GM20000 (cell line): ENCODE results near the gene PTPRG.

Source experiments
- DNase-seq: peaks from one replicate; pipeline ENCODE4 v3.0.0; 2012; ENCODE audit warnings: low spot score
- TF ChIP-seq, protein P1 (sequence below): IDR thresholded peaks from 2 replicates; pipeline ENCODE4 v1.5.1; 2012; ENCODE audit warnings: mild to moderate bottlenecking, control low read depth; ENCODE audit errors: extremely low read depth, missing control alignments

The PTPRG gene

DNA sequence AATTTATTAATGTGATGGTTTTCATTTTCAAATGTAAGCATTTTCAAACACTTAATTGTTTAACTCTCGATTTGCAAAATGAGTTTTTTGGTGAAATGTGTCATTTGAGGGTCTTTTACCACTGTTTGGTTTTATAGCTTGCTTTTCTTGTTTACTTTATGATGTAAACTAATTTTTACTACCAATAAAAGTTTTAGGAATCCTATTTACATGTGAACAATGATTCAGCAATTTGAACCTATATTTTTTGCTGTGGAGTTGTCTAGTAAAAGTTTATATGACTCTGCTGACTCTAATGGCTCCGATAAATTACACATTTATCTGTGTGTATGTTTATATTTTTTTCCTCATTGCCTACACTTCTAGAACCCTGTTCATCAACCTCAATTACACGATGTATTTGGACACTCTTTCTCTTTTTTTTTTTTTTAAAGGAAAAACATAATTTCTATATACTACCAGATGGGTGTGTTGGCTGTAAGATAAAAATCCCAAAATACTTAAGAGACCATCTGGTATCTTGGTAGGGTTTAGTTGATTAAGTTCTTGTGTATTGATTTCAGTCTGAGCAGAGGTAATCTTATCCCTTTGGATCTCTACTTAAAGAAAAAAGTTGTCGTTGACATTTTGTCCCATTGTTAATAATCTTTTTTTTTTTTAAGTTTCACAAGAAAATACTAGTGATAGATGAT, 89.5 kb downstream of the PTPRG start:
- TF ChIP-seq, protein P1, sequence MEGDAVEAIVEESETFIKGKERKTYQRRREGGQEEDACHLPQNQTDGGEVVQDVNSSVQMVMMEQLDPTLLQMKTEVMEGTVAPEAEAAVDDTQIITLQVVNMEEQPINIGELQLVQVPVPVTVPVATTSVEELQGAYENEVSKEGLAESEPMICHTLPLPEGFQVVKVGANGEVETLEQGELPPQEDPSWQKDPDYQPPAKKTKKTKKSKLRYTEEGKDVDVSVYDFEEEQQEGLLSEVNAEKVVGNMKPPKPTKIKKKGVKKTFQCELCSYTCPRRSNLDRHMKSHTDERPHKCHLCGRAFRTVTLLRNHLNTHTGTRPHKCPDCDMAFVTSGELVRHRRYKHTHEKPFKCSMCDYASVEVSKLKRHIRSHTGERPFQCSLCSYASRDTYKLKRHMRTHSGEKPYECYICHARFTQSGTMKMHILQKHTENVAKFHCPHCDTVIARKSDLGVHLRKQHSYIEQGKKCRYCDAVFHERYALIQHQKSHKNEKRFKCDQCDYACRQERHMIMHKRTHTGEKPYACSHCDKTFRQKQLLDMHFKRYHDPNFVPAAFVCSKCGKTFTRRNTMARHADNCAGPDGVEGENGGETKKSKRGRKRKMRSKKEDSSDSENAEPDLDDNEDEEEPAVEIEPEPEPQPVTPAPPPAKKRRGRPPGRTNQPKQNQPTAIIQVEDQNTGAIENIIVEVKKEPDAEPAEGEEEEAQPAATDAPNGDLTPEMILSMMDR, result no peak

DNA sequence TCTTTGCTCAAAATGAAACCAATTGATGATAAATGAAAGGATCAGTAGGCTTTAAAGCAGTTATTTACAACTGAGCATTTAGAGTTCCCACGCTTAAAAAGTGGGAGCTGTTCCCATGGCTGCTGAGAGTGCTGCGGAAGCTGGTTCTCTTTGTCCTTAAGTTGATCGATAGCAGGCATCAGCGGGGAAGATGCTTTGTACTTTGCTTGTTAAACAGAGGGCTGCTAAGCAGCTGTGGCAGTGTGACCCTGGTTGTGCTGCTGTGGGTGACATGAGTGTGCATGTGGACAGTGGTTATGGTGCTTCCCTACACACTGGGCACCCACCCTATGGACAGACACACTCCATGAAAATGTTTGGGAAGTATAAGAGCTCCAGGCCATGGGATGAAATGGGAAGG, 96.3 kb downstream of the PTPRG start:
- DNase-seq, result no peak

More for the DNA sequence above, 89.5 kb downstream of the PTPRG start:
- DNase-seq, result no peak

DNA sequence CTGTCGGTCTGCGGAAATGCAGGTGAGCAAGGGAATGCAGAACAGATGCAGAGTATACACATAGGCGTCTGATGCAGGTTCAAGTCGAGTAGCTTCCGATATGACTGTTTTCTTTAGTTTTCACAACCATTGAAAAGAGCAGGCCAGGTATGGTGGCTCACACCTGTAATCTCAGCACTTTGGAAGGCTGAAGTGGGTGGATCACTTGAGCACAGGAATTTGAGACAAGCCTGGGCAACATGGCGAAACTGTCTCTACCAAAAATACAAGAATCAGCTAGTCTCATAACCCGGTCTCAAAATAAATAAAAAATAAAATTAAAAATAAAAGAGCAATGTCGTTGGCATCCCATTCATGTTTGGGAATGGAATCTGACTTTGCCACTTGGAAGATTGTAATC, 101.5 kb downstream of the PTPRG start:
- TF ChIP-seq, protein P1, result no peak
- no peak for DNase-seq

More for the DNA sequence above, 96.3 kb downstream of the PTPRG start:
- TF ChIP-seq, protein P1, result no peak

DNA sequence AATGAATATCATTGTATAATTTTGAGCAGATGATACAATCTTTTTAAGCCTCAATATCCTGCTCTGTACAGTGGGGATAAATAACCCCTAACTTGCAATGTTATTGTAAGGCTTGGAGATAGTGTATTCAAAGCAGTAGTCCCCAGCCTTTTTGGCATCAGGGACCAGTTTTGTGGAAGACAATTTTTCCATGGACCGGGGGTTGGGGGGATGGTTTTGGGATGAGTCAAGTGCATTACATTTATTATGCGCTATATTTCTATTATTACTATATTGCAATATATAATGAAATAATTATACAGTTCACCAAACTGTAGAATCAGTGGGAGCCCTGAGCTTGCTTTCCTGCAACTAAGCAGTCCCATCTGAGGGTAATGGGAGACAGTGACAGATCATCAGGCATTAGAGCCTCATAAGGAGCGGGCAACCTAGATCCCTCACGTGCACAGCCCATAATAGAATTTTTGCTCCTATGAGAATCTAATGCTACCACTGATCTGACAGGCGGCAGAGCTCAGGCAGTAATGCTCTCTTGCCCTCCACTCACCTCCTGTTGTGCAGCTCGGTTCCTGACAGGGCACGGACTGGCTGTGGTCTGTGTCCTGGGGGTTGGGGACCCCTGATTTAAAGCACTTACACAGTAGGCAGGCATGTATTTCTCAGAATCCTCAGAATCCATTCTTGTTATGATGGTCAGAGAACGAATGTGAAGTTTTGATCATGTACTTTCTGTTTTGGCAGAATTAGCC, 102.2 kb downstream of the PTPRG start:
- no peak for DNase-seq
- TF ChIP-seq, protein P1, result no peak

DNA sequence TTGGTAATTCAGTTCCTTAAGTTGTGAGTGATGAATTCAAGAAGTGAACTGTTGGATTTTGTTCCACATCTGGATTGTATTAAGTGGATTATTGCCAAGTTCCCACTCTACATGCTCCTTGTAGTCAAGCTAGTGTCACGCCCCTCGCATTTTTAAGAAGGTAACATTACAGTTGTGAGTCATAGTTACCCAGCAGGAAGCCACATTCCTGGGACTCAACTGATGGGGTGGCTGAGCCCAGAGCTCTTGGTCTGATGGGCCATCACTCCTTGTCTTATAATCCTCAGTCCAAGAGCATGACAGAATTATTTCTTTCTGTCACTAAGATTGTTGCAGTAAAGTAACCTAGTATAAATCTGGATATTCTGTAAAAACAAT, 102.7 kb downstream of the PTPRG start:
- no peak for DNase-seq
- TF ChIP-seq, protein P1, result no peak

DNA sequence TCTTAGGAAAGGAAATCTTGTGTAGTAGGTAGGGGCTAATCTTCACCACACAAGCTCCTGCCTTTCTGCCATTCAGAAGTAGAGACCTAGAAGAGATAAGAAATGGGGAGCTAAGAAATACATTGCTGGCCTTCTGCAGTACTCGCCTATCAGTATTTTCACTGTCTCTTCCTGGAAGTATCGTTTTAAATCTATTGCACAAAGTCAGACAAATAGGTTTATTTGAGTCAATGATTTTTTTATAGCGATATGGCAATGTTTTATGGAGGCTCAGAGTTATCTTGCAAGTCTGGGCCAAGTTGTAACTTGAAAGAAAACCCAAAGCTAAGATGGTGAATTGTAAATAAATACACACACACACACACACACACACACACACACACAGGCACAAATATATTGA, 103.8 kb downstream of the PTPRG start:
- TF ChIP-seq, protein P1, result no peak
- DNase-seq, result no peak

DNA sequence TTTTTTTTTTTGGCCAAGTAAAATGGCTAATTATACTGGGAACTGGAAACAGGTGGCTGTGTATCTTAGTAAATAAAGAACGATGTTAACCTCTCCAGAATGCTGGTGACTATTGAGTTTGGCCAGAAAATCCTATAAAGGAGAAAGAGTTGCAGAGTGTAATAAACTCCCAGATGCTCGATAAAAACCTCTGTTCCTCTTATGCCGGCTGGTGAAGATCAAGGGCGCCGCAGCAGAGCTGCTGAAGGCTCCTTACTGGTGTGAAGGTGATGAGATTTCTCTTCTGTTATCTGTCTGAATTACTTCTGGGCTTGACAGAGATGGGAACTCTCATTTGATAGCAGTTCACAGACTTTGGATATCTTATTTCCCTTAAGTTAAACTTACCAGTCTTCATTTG, 104.6 kb downstream of the PTPRG start:
- no peak for DNase-seq
- TF ChIP-seq, protein P1, result no peak
